H9 (cell line): ENCODE data around the gene EXOC6. TPM values are rescaled to one million over a fixed set of nuclear protein-coding genes. Genes with fewer than 3 reads are reported as not detected.

Source experiments
- DNase-seq: peaks from one replicate; pipeline ENCODE4 v3.0.0-alpha.2; 2017
- H2AFZ ChIP-seq: one replicate; pipeline ENCODE4 v1.6.1; 2013; ENCODE audit warnings: mild to moderate bottlenecking, low read length, control low read depth, moderate library complexity
- H2AK5ac ChIP-seq: 2 replicates; pipeline ENCODE4 v1.6.1; 2013; ENCODE audit warnings: low read length, control low read depth, mixed read lengths; ENCODE audit not compliant: insufficient read length
- H2BK120ac ChIP-seq: one replicate; pipeline ENCODE4 v1.6.1; 2013; ENCODE audit warnings: low read depth, mild to moderate bottlenecking, low read length, control low read depth, inconsistent platforms; ENCODE audit not compliant: poor library complexity, severe bottlenecking
- H2BK12ac ChIP-seq: 2 replicates; pipeline ENCODE4 v1.6.1; 2013; ENCODE audit warnings: low read length, control low read depth, mixed read lengths, low read depth; ENCODE audit not compliant: insufficient read length
- H2BK15ac ChIP-seq: 2 replicates; pipeline ENCODE4 v1.6.1; 2013; ENCODE audit warnings: low read depth, low read length, control low read depth
- H2BK20ac ChIP-seq: one replicate; pipeline ENCODE4 v1.6.1; 2013; ENCODE audit warnings: low read depth, mild to moderate bottlenecking, low read length, control low read depth, inconsistent platforms; ENCODE audit not compliant: poor library complexity, severe bottlenecking
- H2BK5ac ChIP-seq: 2 replicates; pipeline ENCODE4 v1.6.1; 2013; ENCODE audit warnings: low read length, control low read depth, mixed read lengths; ENCODE audit not compliant: insufficient read length
- H3K14ac ChIP-seq: 2 replicates; pipeline ENCODE4 v1.6.1; 2013; ENCODE audit warnings: low read length, control low read depth; ENCODE audit not compliant: insufficient read depth
- H3K18ac ChIP-seq: 2 replicates; pipeline ENCODE4 v1.6.1; 2013; ENCODE audit warnings: low read depth, mild to moderate bottlenecking, mixed read lengths, low read length, control low read depth; ENCODE audit not compliant: insufficient read length
- H3K23ac ChIP-seq: 2 replicates; pipeline ENCODE4 v1.6.1; 2013; ENCODE audit warnings: low read length, control low read depth, mixed read lengths, low read depth; ENCODE audit not compliant: insufficient read length
- H3K23me2 ChIP-seq: 2 replicates; pipeline ENCODE4 v1.6.1; 2013; ENCODE audit warnings: low read depth, mild to moderate bottlenecking, mixed read lengths, low read length, control low read depth; ENCODE audit not compliant: insufficient read length, poor library complexity, severe bottlenecking
- H3K27ac ChIP-seq: 2 replicates; pipeline ENCODE4 v1.5.1; 2013; ENCODE audit warnings: low read length, control low read depth, mixed read lengths, low read depth; ENCODE audit not compliant: insufficient read length
- H3K27me3 ChIP-seq: 2 replicates; pipeline ENCODE4 v1.6.1; 2013; ENCODE audit warnings: low read length, control low read depth, inconsistent platforms; ENCODE audit not compliant: insufficient read depth
- H3K4ac ChIP-seq: 2 replicates; pipeline ENCODE4 v1.6.1; 2013; ENCODE audit warnings: low read depth, mild to moderate bottlenecking, control low read depth, inconsistent platforms, low read length, moderate library complexity
- H3K4me1 ChIP-seq: 2 replicates; pipeline ENCODE4 v1.6.1; 2013; ENCODE audit warnings: low read length, control low read depth, inconsistent platforms; ENCODE audit not compliant: insufficient read depth
- H3K4me2 ChIP-seq: 2 replicates; pipeline ENCODE4 v1.6.1; 2013; ENCODE audit warnings: low read length, control low read depth, mixed read lengths; ENCODE audit not compliant: insufficient read length, insufficient read depth
- H3K56ac ChIP-seq: 2 replicates; pipeline ENCODE4 v1.6.1; 2013; ENCODE audit warnings: low read depth, mild to moderate bottlenecking, mixed read lengths, low read length, control low read depth; ENCODE audit not compliant: insufficient read length
- H3K79me1 ChIP-seq: 2 replicates; pipeline ENCODE4 v1.6.1; 2013; ENCODE audit warnings: low read depth, mild to moderate bottlenecking, moderate library complexity, low read length, control low read depth, inconsistent platforms; ENCODE audit not compliant: insufficient read depth, poor library complexity, severe bottlenecking
- H3K79me2 ChIP-seq: 2 replicates; pipeline ENCODE4 v1.6.1; 2013; ENCODE audit warnings: low read length, control low read depth, inconsistent platforms; ENCODE audit not compliant: insufficient read depth
- H3K9ac ChIP-seq: 2 replicates; pipeline ENCODE4 v1.6.1; 2013; ENCODE audit warnings: low read length, control low read depth, mixed read lengths; ENCODE audit not compliant: insufficient read length; ENCODE audit errors: extremely low read depth
- H3K9me3 ChIP-seq: one replicate; pipeline ENCODE4 v1.6.1; 2013; ENCODE audit warnings: low read depth, low read length, inconsistent platforms; ENCODE audit not compliant: control insufficient read depth
- H3T11ph ChIP-seq: one replicate; pipeline ENCODE4 v1.6.1; 2013; ENCODE audit warnings: mild to moderate bottlenecking, low read length, control low read depth, inconsistent platforms
- H4K20me1 ChIP-seq: one replicate; pipeline ENCODE4 v1.6.1; 2013; ENCODE audit not compliant: control insufficient read depth, insufficient read length, insufficient read depth
- H4K5ac ChIP-seq: 2 replicates; pipeline ENCODE4 v1.6.1; 2013; ENCODE audit warnings: low read depth, mild to moderate bottlenecking, mixed read lengths, low read length, control low read depth; ENCODE audit not compliant: insufficient read length
- H4K8ac ChIP-seq: replicated peaks from 2 replicates; pipeline ENCODE4 v1.6.1; 2013; ENCODE audit warnings: low read length, control low read depth, mixed read lengths, low read depth; ENCODE audit not compliant: insufficient read length
- H4K91ac ChIP-seq: 2 replicates; pipeline ENCODE4 v1.6.1; 2013; ENCODE audit warnings: low read depth, mild to moderate bottlenecking, moderate library complexity, mixed read lengths, low read length, control low read depth; ENCODE audit not compliant: insufficient read length
- H3K27ac Mint-ChIP-seq, 3 experiments: 2 replicates in 2 of 3; 3 replicates in 1 of 3; pipeline ENCODE4 v1.8.0; 2020 to 2021; ENCODE audit warnings: mixed read lengths in 3 of 3, mild to moderate bottlenecking in 1 of 3, moderate library complexity in 1 of 3
- H3K27me3 Mint-ChIP-seq: 2 replicates; pipeline ENCODE4 v1.8.0; 2021; ENCODE audit warnings: low read depth, mild to moderate bottlenecking, moderate library complexity, mixed read lengths
- H3K36me3 Mint-ChIP-seq, 3 experiments: 2 replicates in 2 of 3; 3 replicates in 1 of 3; pipeline ENCODE4 v1.8.0; 2020 to 2021; ENCODE audit warnings: low read depth in 3 of 3, mixed read lengths in 3 of 3; ENCODE audit not compliant: insufficient read depth in 1 of 3
- H3K4me1 Mint-ChIP-seq, 2 experiments: 2 replicates each; pipeline ENCODE4 v1.8.0; 2020; ENCODE audit warnings: mixed read lengths in 2 of 2
- H3K4me3 Mint-ChIP-seq, 2 experiments: 2 replicates in 1 of 2; 3 replicates in 1 of 2; pipeline ENCODE4 v1.8.0; 2020 to 2021; ENCODE audit warnings: mild to moderate bottlenecking in 2 of 2, mixed read lengths in 2 of 2, moderate library complexity in 1 of 2
- H3K9me3 Mint-ChIP-seq, 2 experiments: 2 replicates in 1 of 2; 3 replicates in 1 of 2; pipeline ENCODE4 v1.8.0; 2020; ENCODE audit warnings: mild to moderate bottlenecking in 2 of 2, mixed read lengths in 2 of 2, moderate library complexity in 1 of 2
- CTCF ChIP-seq: fragments of 200-600 bp; sonication (generic); conservative IDR thresholded peaks from 3 replicates; pipeline ENCODE4 v1.8.0; 2021; ENCODE audit warnings: antibody characterized with exemption, mild to moderate bottlenecking
- WGBS: extraction: QIAGEN DNeasy Blood & Tissue Kit; methylation state at CpG from one replicate; pipeline ENCODE4 v1.1.7; 2013; ENCODE audit warnings: missing lambda C conversion rate, low lambda C conversion rate, mixed read lengths; ENCODE audit not compliant: insufficient read length; ENCODE audit errors: extremely low coverage; 5-methylcytosine and 5-hydroxymethylcytosine counted together
- total RNA-seq: library from RNA; stranded (reverse); gene quantifications from 2 replicates; pipeline ENCODE4 v1.2.1, GENCODE V29; 2021

Gene EXOC6
- total RNA-seq, 1 experiment from 2014 or later: 9.0 TPM

- no CpG with 5 or more reads among the region's 3 CpGs for WGBS
Measured at GRCh38 chr10:93058139-93058538, 209.8 kb downstream of the EXOC6 start.

More at GRCh38 chr10:93058139-93058538, 209.8 kb downstream of the EXOC6 start:
- H4K8ac ChIP-seq: no peak overlapping the region
- H2BK5ac ChIP-seq: no peak overlapping the region
- no peak overlapping the region for H4K5ac ChIP-seq
- H3K18ac ChIP-seq: no peak overlapping the region
- no peak for TF ChIP-seq CTCF
- peaks cover 42% of the 10 kb centered on the region for H3K27me3 Mint-ChIP-seq
- H3K36me3 Mint-ChIP-seq: peaks cover 0 to 14% (median 5%) of the 10 kb centered on the region in 3 experiments; a peak in 5 of 7 replicates
- no peak overlapping the region for H3K56ac ChIP-seq
- peaks cover 28 to 38% of the 10 kb centered on the region in 2 experiments for H3K4me1 Mint-ChIP-seq
- H3K4me1 ChIP-seq: no peaks in the 10 kb centered on the region
- H3K14ac ChIP-seq: no peak overlapping the region
- H3K4me3 Mint-ChIP-seq: no peak overlapping the region
- no peak overlapping the region for H3K9ac ChIP-seq
- no peak overlapping the region for H3K23ac ChIP-seq
- H3K27ac ChIP-seq: no peak overlapping the region
- H3K4ac ChIP-seq: no peak overlapping the region
- no peak overlapping the region for H3K4me2 ChIP-seq
- no peak overlapping the region for H2BK120ac ChIP-seq
- H2BK15ac ChIP-seq: no peak overlapping the region
- no peaks in the 10 kb centered on the region for H4K20me1 ChIP-seq
- H3T11ph ChIP-seq: no peak overlapping the region
- H2BK12ac ChIP-seq: no peak overlapping the region
- no peak overlapping the region for H2AFZ ChIP-seq
- no peaks in the 10 kb centered on the region for H3K9me3 ChIP-seq
- no peaks in the 10 kb centered on the region for H3K23me2 ChIP-seq
- H3K79me2 ChIP-seq: no peaks in the 10 kb centered on the region
- no peak overlapping the region for H2BK20ac ChIP-seq
- H3K27ac Mint-ChIP-seq: no peak overlapping the region
- no peak for DNase-seq
- H2AK5ac ChIP-seq: no peak overlapping the region
- peaks cover 32% of the 10 kb centered on the region; the same call in 1 of the 2 replicates for H3K27me3 ChIP-seq
- H4K91ac ChIP-seq: no peak overlapping the region
- H3K79me1 ChIP-seq: no peaks in the 10 kb centered on the region
- H3K9me3 Mint-ChIP-seq: peaks cover 3 to 8% of the 10 kb centered on the region in 2 experiments; a peak in 2 of 5 replicates
